GM12878 (cell line): ENCODE data around the gene COL24A1. TPM values are rescaled to one million over a fixed set of nuclear protein-coding genes. Genes with fewer than 3 reads are reported as not detected.

Experiments
- ATAC-seq: fragments of 200-7000 bp; cut with Tn5 transposase; 3 replicates; pipeline ENCODE4 v1.9.1; 2020; ENCODE audit warnings: mild to moderate bottlenecking, moderate library complexity
- BruUV-seq: library from RNA; stranded (reverse); fragments of 400-500 nt; replicated peaks from 2 replicates; lab custom pipeline; 2021; lab: Mats Ljungman, UMichigan
- CTCF ChIA-PET: fragments of 300-600 bp; sonication (Branson Sonifier 250); formaldehyde crosslinking; extraction: SDS; loops from one replicate; lab custom pipeline; 2021; ENCODE audit warnings: inconsistent platforms; lab: Yijun Ruan, JAX
- POLR2A ChIA-PET: fragments of 350-600 bp; formaldehyde crosslinking; extraction: SDS; loops from one replicate; lab custom pipeline; 2021; ENCODE audit warnings: inconsistent platforms; lab: Charles Lee
- RAD21 ChIA-PET: fragments of 300-600 bp; sonication (Branson Sonifier 250); formaldehyde crosslinking; loops from one replicate; lab custom pipeline; 2023; ENCODE audit warnings: antibody characterized with exemption; ENCODE audit not compliant: unreplicated experiment; lab: Charles Lee
- SMC1A ChIA-PET: fragments of 300-600 bp; sonication (Branson Sonifier 250); formaldehyde crosslinking; loops from one replicate; lab custom pipeline; 2023; ENCODE audit not compliant: unreplicated experiment, uncharacterized antibody; lab: Charles Lee
- DNase-seq: peaks from one replicate; pipeline ENCODE4 v3.0.0-alpha.2; 2011; ENCODE audit warnings: low read depth, low spot score
- FAIRE-seq: peaks from 3 replicates; lab custom pipeline; 2011; peaks lifted over from hg19 to GRCh38; lab: Jason Lieb, UNC
- H2AFZ ChIP-seq: 2 replicates; pipeline ENCODE4 v1.6.0; 2011; ENCODE audit warnings: low read depth, low read length, control low read depth; ENCODE audit not compliant: control insufficient read depth
- H3K27ac ChIP-seq: 2 replicates; pipeline ENCODE4 v1.5.1; 2011; ENCODE audit warnings: control low read depth; ENCODE audit not compliant: control insufficient read depth, insufficient read depth
- H3K27me3 ChIP-seq, 2 experiments: replicated peaks in 1 of 2; 2 replicates each; pipeline versions ENCODE4 v1.6.0 to v1.6.1; 2011; ENCODE audit warnings: low read length in 1 of 2; ENCODE audit not compliant: control insufficient read depth in 2 of 2, insufficient read depth in 2 of 2
- H3K36me3 ChIP-seq, 2 experiments: 2 replicates each; pipeline ENCODE4 v1.5.1; 2011; ENCODE audit warnings: low read length in 1 of 2; ENCODE audit not compliant: control insufficient read depth in 2 of 2, insufficient read depth in 2 of 2
- H3K4me1 ChIP-seq: 2 replicates; pipeline ENCODE4 v1.6.1; 2011; ENCODE audit warnings: mild to moderate bottlenecking, low read length, moderate library complexity, mixed read lengths; ENCODE audit not compliant: control insufficient read depth, insufficient read depth
- H3K4me2 ChIP-seq: 2 replicates; pipeline ENCODE4 v1.6.0; 2011; ENCODE audit warnings: control low read depth; ENCODE audit not compliant: control insufficient read depth, insufficient read depth
- H3K4me3 ChIP-seq: fragments of 200-600 bp; sonication (generic); 2 replicates; pipeline ENCODE4 v1.5.1; 2016
- H3K79me2 ChIP-seq: 2 replicates; pipeline ENCODE4 v1.6.0; 2011; ENCODE audit warnings: low read length; ENCODE audit not compliant: control insufficient read depth, insufficient read depth
- H3K9ac ChIP-seq: 2 replicates; pipeline ENCODE4 v1.8.0; 2011; ENCODE audit warnings: low read length, control low read depth, mixed read lengths; ENCODE audit not compliant: control insufficient read depth, insufficient read depth
- H3K9me3 ChIP-seq: replicated peaks from 3 replicates; pipeline ENCODE4 v1.5.1; 2011; ENCODE audit warnings: mild to moderate bottlenecking, low read length; ENCODE audit not compliant: control insufficient read depth, insufficient read depth
- H4K20me1 ChIP-seq: 2 replicates; pipeline ENCODE4 v1.6.0; 2011; ENCODE audit not compliant: control insufficient read depth, insufficient read depth
- ATF7 ChIP-seq: fragments of 450-650 bp; IDR thresholded peaks from 2 replicates; pipeline ENCODE4 v1.6.1; 2016; ENCODE audit warnings: low read depth, mild to moderate bottlenecking
- BHLHE40 ChIP-seq, 2 experiments: fragments of 450-650 bp in 1 of 2; IDR thresholded peaks; 2 replicates each; pipeline ENCODE4 v1.6.1; 2011 to 2017; ENCODE audit warnings: low read depth in 2 of 2, borderline replicate concordance in 1 of 2, improper control_type of control experiment in 1 of 2, low read length in 1 of 2, mild to moderate bottlenecking in 1 of 2
- CREM ChIP-seq: IDR thresholded peaks from 2 replicates; pipeline ENCODE4 v1.6.1; 2014; ENCODE audit warnings: antibody characterized with exemption, low read depth
- GABPA ChIP-seq: IDR thresholded peaks from 2 replicates; pipeline ENCODE4 v1.6.1; 2014; ENCODE audit warnings: antibody characterized with exemption, low read depth, mild to moderate bottlenecking, inconsistent platforms
- HDGF ChIP-seq: fragments of 450-650 bp; IDR thresholded peaks from 2 replicates; pipeline ENCODE4 v1.6.1; 2016; ENCODE audit warnings: antibody characterized with exemption
- IRF4 ChIP-seq: IDR thresholded peaks from 2 replicates; pipeline ENCODE4 v1.6.1; 2011; ENCODE audit warnings: low read depth, low read length
- MYB ChIP-seq: fragments of 150-350 bp; IDR thresholded peaks from 2 replicates; pipeline ENCODE4 v1.6.1; 2014; ENCODE audit warnings: mild to moderate bottlenecking, low read depth, low read length, borderline replicate concordance
- RAD21 ChIP-seq: IDR thresholded peaks from 2 replicates; pipeline ENCODE4 v1.6.1; 2011; ENCODE audit warnings: mild to moderate bottlenecking, low read depth, low read length, moderate library complexity; ENCODE audit not compliant: insufficient read depth
- RAD51 ChIP-seq: fragments of 450-650 bp; IDR thresholded peaks from 2 replicates; pipeline ENCODE4 v1.6.1; 2016; ENCODE audit warnings: moderate library complexity, mild to moderate bottlenecking, inconsistent platforms
- RBBP5 ChIP-seq: fragments of 200-600 bp; sonication (generic); conservative IDR thresholded peaks from 2 replicates; pipeline ENCODE4 v1.6.1; 2016
- SRF ChIP-seq, 2 experiments: IDR thresholded peaks; 2 replicates each; pipeline ENCODE4 v1.6.1; 2011; ENCODE audit warnings: low read depth in 2 of 2, low read length in 2 of 2, mild to moderate bottlenecking in 1 of 2, moderate library complexity in 1 of 2
- TARDBP ChIP-seq: IDR thresholded peaks from 2 replicates; pipeline ENCODE4 v1.6.1; 2016; ENCODE audit warnings: borderline replicate concordance
- WRNIP1 ChIP-seq: IDR thresholded peaks from 2 replicates; pipeline ENCODE4 v1.6.1; 2011; ENCODE audit warnings: low read depth, low read length, improper control_type of control experiment, borderline replicate concordance
- ZBTB40 ChIP-seq: fragments of 450-650 bp; IDR thresholded peaks from 2 replicates; pipeline ENCODE4 v1.6.1; 2016; ENCODE audit warnings: mild to moderate bottlenecking, moderate library complexity, borderline replicate concordance
- ZNF274 ChIP-seq: IDR thresholded peaks from one replicate; pipeline ENCODE4 v1.8.0; 2011; ENCODE audit not compliant: insufficient read length, insufficient read depth
- WGBS: methylation state at CpG from one replicate; pipeline ENCODE4 v1.1.6; 2016; ENCODE audit warnings: low lambda C conversion rate; ENCODE audit not compliant: insufficient replicate concordance, insufficient coverage; ENCODE audit errors: missing lambda C conversion rate; 5-methylcytosine and 5-hydroxymethylcytosine counted together
- in situ Hi-C: fragments of 300-500 bp; cut with MboI; formaldehyde crosslinking; loops from 9 replicates; pipeline ENCODE4 v1.14.3; 2018; ENCODE audit warnings: mixed read lengths
- intact Hi-C: fragments of 100-400 bp; cut with micrococcal nuclease; formaldehyde crosslinking; loops from one replicate; pipeline ENCODE4 v1.14.2; 2022; ENCODE audit not compliant: unreplicated experiment
- polyA plus RNA-seq, 11 experiments: library from polyadenylated mRNA; depleted of rRNA in 4 of 11; unstranded in 6 of 11; stranded (reverse) in 5 of 11; fragments of >200 nt; fragmentation: Nextera tagmentation in 4 of 11; fragmentation: Illumina TruSeq in 1 of 11; extraction: Ambion mirVana in 4 of 11; extraction: Trizol in 1 of 11; gene quantifications; 1 replicate in 1 of 11; 2 replicates in 10 of 11; pipeline versions ENCODE4 v1.2.1 to v1.2.3, GENCODE V29; 2011 to 2016; ENCODE audit warnings: inconsistent platforms in 2 of 11, missing spikeins in 2 of 11, low read depth in 1 of 11
- total RNA-seq, 4 experiments: library from RNA; depleted of rRNA in 3 of 4; stranded (reverse); fragments of >200 nt in 3 of 4; fragmentation: Illumina TruSeq in 1 of 4; extraction: Trizol in 1 of 4; gene quantifications; 2 replicates each; pipeline versions ENCODE4 v1.2.1 to v1.2.3, GENCODE V29; 2013 to 2021

COL24A1 gene
- total and polyA plus RNA-seq, 10 of the 15 experiments (the other 5 are each of a cell fraction or from before 2014, with no cell fraction given): 0.19 to 4.1 (median 2.0) TPM

- no peaks in the 10 kb centered on the region for H3K4me1 ChIP-seq
- 98% methylated on average over 4 of the region's 4 CpGs for WGBS
- no TSS peak for BruUV-seq
- DNase-seq: no peak
- no peak overlapping the region for H3K4me3 ChIP-seq
- H4K20me1 ChIP-seq: no peaks in the 10 kb centered on the region
- no peaks in the 10 kb centered on the region for H3K27me3 ChIP-seq
- POLR2A ChIA-PET: no interaction called here
- RAD21 ChIA-PET: no interaction called here
- in situ Hi-C loops (loop anchor here (10.0 kb wide), 1 partner anchor 385 kb away; no protein-coding TSS in a partner anchor), intact Hi-C loops (loop anchor here (10.0 kb wide), 1 partner anchor 385 kb away; no protein-coding TSS in a partner anchor)
- H3K9me3 ChIP-seq: no peaks in the 10 kb centered on the region
- ATAC-seq: no peak
- peaks cover 0 to 8% of the 10 kb centered on the region in 2 experiments; a peak in 2 of 4 replicates for H3K36me3 ChIP-seq
- no peak overlapping the region for H3K27ac ChIP-seq
- no peak overlapping the region for H2AFZ ChIP-seq
- FAIRE-seq: no peak
- CTCF ChIA-PET: no interaction called here
- TF ChIP-seq TARDBP (no peak), MYB (no peak), HDGF (no peak), ZNF274 (no peak), BHLHE40 (IDR thresholded peaks at IDR 0.05; ENCODE audit: borderline replicate concordance in 1 of 2, low read depth in 2 of 2, low read length in 1 of 2) (no peak), IRF4 (no peak), RBBP5 (no peak), SRF (IDR thresholded peaks at IDR 0.05; ENCODE audit: low read depth in 2 of 2, low read length in 2 of 2) (no peak), WRNIP1 (no peak), CREM (no peak), GABPA (no peak), ZBTB40 (no peak), RAD51 (no peak), RAD21 (no peak), ATF7 (no peak)
- TF ChIP-seq, all 136 proteins: peak for 0
- SMC1A ChIA-PET: no interaction called here
- no peak overlapping the region for H3K9ac ChIP-seq
- H3K4me2 ChIP-seq: no peak overlapping the region
- H3K79me2 ChIP-seq: no peaks in the 10 kb centered on the region; the same call in none of the 2 replicates
Observed at GRCh38 chr1:85689775-85690404, 466.7 kb downstream of the COL24A1 start.
